LNCaP clone FGC (cell line): ENCODE measurements around the gene GLIS1.

ENCODE experiments used
- DNase-seq: peaks from one replicate; pipeline ENCODE4 v3.0.0-alpha.2; 2011; ENCODE audit warnings: low read depth
- H3K4me3 ChIP-seq: 2 replicates; pipeline ENCODE4 v1.5.1; 2011; ENCODE audit warnings: mild to moderate bottlenecking, low read depth, low read length, control low read depth
- TF ChIP-seq, protein P1 (sequence below): IDR thresholded peaks from 2 replicates; pipeline ENCODE4 v1.5.1; 2012; ENCODE audit warnings: mild to moderate bottlenecking; ENCODE audit not compliant: control insufficient read depth, insufficient read depth; ENCODE audit errors: extremely low read depth

Gene GLIS1

GRCh38 chr1:53469373-53469772, 269.6 kb downstream of the GLIS1 start:
- TF ChIP-seq, protein P1, sequence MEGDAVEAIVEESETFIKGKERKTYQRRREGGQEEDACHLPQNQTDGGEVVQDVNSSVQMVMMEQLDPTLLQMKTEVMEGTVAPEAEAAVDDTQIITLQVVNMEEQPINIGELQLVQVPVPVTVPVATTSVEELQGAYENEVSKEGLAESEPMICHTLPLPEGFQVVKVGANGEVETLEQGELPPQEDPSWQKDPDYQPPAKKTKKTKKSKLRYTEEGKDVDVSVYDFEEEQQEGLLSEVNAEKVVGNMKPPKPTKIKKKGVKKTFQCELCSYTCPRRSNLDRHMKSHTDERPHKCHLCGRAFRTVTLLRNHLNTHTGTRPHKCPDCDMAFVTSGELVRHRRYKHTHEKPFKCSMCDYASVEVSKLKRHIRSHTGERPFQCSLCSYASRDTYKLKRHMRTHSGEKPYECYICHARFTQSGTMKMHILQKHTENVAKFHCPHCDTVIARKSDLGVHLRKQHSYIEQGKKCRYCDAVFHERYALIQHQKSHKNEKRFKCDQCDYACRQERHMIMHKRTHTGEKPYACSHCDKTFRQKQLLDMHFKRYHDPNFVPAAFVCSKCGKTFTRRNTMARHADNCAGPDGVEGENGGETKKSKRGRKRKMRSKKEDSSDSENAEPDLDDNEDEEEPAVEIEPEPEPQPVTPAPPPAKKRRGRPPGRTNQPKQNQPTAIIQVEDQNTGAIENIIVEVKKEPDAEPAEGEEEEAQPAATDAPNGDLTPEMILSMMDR: no peak

DNA sequence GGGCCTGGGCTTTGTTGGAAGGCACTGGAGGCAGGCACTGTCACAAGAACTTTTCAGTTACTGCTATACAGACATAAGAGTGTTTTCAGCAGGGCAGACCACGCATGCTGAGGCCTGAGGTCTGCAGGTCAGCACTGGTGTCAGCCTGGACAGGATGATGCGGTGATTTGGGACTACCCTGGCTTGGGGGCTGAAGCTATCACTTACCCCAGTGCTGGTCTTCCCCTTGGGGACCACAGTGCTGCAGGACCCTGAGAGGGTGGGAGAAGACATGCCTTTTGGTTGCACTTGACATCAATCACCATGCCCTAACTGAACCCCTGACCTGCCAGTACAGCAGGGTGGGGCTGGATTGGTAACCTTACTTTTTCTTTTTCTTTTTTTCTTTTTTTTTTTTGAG, 270.6 kb downstream of the GLIS1 start:
- TF ChIP-seq, protein P1: no peak

More at GRCh38 chr1:53469373-53469772, 269.6 kb downstream of the GLIS1 start:
- DNase-seq: no peak
- no peak overlapping the region for H3K4me3 ChIP-seq

GRCh38 chr1:53467391-53467790, 271.6 kb downstream of the GLIS1 start:
- TF ChIP-seq, protein P1: no peak
- no peak for DNase-seq
- H3K4me3 ChIP-seq: no peak overlapping the region

More for the DNA sequence above, 270.6 kb downstream of the GLIS1 start:
- no peak for DNase-seq
- no peak overlapping the region for H3K4me3 ChIP-seq

DNA sequence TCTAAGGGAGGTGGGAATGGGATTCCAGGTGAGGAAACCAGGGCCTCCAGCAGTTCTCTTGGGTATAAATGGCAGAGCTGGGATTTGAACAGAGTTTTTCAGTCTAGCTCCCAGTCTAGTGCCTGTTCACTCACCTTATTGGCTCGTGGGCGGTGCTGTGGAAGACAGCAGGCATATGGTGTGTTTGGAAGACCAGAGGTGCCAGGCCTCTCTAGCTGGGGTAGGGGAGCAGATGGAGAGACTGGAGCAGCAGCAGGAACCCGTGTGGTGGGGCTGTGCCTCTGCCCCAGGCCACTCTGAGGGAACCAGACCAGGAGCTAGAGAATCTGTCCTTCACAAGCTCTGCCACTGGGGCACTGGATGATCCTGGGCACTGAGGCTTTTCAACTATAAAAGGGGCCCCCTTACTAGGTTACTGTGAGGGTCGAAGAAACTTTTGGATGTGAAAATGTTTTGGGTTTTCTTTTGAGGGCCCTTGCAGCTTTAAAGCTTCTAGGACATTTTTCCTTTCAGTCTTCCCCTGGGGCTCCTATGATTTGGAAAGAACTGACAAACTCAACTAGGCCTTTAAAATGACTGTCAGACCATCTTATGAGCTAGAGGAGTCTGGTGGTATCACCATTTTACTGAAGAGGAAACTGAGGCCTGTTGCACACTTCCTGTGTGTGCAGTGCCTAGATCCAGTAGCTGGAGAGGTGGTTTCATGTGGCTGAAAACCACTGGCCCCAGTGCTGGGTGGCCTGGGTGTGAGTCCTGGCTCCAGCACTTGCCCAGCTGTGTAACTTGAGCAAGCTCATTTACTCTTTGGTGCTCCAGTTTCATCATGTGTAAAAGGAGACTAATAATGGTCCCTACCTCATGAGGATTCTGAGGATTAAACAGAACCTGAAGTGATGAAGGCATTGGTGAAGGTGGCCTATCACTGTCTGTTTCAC, 273.7 kb downstream of the GLIS1 start:
- no peak for DNase-seq

DNA sequence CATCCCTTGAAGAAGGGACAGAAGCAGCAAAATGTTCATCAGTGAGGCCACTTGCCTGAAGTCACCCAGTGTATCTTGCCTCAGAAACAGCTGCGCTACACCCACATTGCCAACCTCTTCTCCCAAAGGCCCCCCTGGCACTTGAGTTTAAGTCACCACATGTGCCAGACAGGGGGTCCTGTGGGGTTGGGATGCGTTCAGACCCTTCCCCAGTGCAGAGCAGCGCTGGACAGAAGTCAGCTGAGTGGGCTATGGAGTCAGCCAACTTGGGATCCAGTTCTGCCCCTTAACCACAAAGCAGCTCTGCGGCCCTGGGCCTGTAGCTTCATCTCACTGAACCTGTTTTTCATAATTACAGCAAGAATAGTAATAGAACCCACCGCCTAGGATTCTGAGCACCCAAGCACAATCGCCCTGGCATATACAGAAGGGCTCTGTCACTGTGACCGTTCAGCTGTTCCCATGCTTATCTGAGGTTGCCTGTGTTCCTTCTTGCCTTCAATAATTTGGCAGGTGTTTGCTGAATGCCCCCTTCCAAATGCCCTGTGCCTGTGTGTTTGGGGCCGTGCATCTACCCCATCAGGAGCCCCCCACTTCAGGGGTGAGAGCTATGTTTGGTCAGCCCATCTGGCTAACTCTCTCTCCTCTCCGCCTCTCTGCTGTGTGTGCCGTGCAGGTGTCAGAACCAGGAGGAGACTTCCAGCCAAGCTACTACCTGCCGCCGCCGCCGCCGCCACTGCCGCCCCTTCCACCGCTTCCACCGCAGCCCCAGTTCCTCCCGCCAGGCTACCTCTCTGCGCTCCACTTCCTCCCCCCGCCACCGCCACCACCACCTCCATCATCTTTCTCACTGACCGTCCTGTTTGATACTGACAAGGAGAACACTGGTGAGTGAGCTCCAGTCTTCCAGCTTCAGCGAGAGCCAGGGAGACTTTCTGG, 274.7 kb downstream of the GLIS1 start:
- DNase-seq: no peak
- TF ChIP-seq, protein P1: no peak
- H3K4me3 ChIP-seq: no peak overlapping the region

More for the DNA sequence above, 273.7 kb downstream of the GLIS1 start:
- TF ChIP-seq, protein P1: no peak
- no peak overlapping the region for H3K4me3 ChIP-seq

DNA sequence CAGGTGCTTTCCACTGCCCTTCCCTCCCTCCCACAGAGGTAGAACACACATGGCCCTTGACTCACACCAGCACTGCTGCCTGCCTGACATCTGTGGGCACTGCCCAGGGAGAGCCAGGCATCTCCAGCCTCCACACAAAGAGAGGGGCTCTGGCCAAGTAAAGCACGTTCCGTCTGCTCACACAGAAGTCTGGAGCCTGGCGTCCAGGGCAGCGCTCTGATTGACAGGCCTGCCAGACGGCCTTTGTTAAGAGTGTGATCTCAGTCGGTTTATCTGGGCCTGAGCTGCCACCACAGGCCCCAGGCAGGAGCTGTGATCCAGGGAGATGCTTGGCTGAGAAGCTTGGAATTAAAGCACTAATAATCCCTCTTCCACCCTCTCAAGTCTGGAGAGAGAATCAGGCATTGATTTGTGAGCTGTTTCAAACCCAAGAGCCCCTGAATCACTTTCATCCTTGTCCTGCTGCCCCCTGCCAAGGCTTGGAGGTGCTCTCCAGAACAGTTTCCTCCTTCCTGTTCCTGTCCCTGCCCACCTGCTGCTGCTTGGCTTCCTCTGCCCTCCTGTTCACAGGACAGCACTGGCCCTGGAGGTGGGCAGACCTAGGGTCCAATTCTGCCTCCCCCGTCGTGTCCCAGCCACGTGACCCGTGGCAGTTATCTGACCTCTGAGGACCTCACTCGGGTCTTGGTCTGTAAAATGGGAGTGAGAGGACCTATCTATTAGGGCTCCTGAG, 276.0 kb downstream of the GLIS1 start:
- H3K4me3 ChIP-seq: no peak overlapping the region
- TF ChIP-seq, protein P1: no peak
- no peak for DNase-seq
